WTC11 (cell line): Measurements from ENCODE around the gene ESYT3. TPM values are rescaled to one million over a fixed set of nuclear protein-coding genes. Genes with fewer than 3 reads are reported as not detected.

Experiments used
- ATAC-seq: fragments of 200-7000 bp; cut with Tn5 transposase; 2 replicates; pipeline ENCODE4 v1.10.0; 2021; ENCODE audit warnings: mild to moderate bottlenecking, moderate library complexity
- CTCF ChIA-PET: fragments of 300-600 bp; sonication (Branson Sonifier 250); formaldehyde crosslinking; loops from one replicate; lab custom pipeline; 2021; ENCODE audit warnings: antibody characterized with exemption; lab: Charles Lee
- POLR2A ChIA-PET: fragments of 350-600 bp; sonication (Branson Sonifier 250); formaldehyde crosslinking; loops from one replicate; lab custom pipeline; 2021; ENCODE audit warnings: antibody characterized with exemption; lab: Charles Lee
- DNase-seq: peaks from one replicate; pipeline ENCODE4 v3.0.0; 2021; ENCODE audit warnings: low spot score
- H3K27ac Mint-ChIP-seq: 2 replicates; pipeline ENCODE4 v1.8.0; 2021; ENCODE audit warnings: mixed read lengths
- H3K27me3 Mint-ChIP-seq: 2 replicates; pipeline ENCODE4 v1.8.0; 2021; ENCODE audit warnings: low read depth, mild to moderate bottlenecking, moderate library complexity, mixed read lengths
- H3K36me3 Mint-ChIP-seq: 2 replicates; pipeline ENCODE4 v1.8.0; 2021; ENCODE audit warnings: mixed read lengths
- H3K4me1 Mint-ChIP-seq: 2 replicates; pipeline ENCODE4 v1.8.0; 2022; ENCODE audit warnings: mixed read lengths
- H3K4me3 Mint-ChIP-seq: 2 replicates; pipeline ENCODE4 v1.8.0; 2021; ENCODE audit warnings: mild to moderate bottlenecking, moderate library complexity, mixed read lengths
- H3K9me3 Mint-ChIP-seq: 2 replicates; pipeline ENCODE4 v1.8.0; 2021; ENCODE audit warnings: mixed read lengths
- AR ChIP-seq: fragments of 250-450 bp; sonication (Bioruptor Pico); IDR thresholded peaks from 2 replicates; pipeline ENCODE4 v1.9.0; 2021; ENCODE audit warnings: mild to moderate bottlenecking
- ATF1 ChIP-seq: sonication (generic); formaldehyde crosslinking; IDR thresholded peaks from 2 replicates; pipeline ENCODE4 v1.8.1; 2023; ENCODE audit warnings: mild to moderate bottlenecking, moderate library complexity, missing genetic modification reagents
- CDX4 ChIP-seq: fragments of 250-450 bp; sonication (Bioruptor Pico); IDR thresholded peaks from 2 replicates; pipeline ENCODE4 v1.9.0; 2021; ENCODE audit warnings: moderate library complexity, mild to moderate bottlenecking, inconsistent platforms, borderline replicate concordance
- ESRRA ChIP-seq: sonication (generic); formaldehyde crosslinking; IDR thresholded peaks from 2 replicates; pipeline ENCODE4 v1.8.1; 2022; ENCODE audit warnings: mild to moderate bottlenecking, missing genetic modification reagents, borderline replicate concordance
- FOXJ3 ChIP-seq: sonication (generic); formaldehyde crosslinking; IDR thresholded peaks from 2 replicates; pipeline ENCODE4 v1.9.0; 2021; ENCODE audit warnings: missing genetic modification reagents, mild to moderate bottlenecking, borderline replicate concordance
- MYBL2 ChIP-seq: sonication (generic); formaldehyde crosslinking; IDR thresholded peaks from 2 replicates; pipeline ENCODE4 v1.8.1; 2023; ENCODE audit warnings: mild to moderate bottlenecking, moderate library complexity, missing genetic modification reagents
- NR1H2 ChIP-seq: sonication (generic); formaldehyde crosslinking; IDR thresholded peaks from 2 replicates; pipeline ENCODE4 v1.9.0; 2021; ENCODE audit warnings: mild to moderate bottlenecking, moderate library complexity, missing genetic modification reagents
- PRDM15 ChIP-seq: sonication (generic); formaldehyde crosslinking; IDR thresholded peaks from 2 replicates; pipeline ENCODE4 v1.8.0; 2022; ENCODE audit warnings: missing genetic modification reagents
- PREB ChIP-seq: sonication (generic); formaldehyde crosslinking; IDR thresholded peaks from 2 replicates; pipeline ENCODE4 v1.8.1; 2022; ENCODE audit warnings: mild to moderate bottlenecking, missing genetic modification reagents, moderate library complexity, borderline replicate concordance
- RELA ChIP-seq: sonication (generic); formaldehyde crosslinking; IDR thresholded peaks from 2 replicates; pipeline ENCODE4 v1.8.1; 2022; ENCODE audit warnings: missing genetic modification reagents, mild to moderate bottlenecking, borderline replicate concordance
- SMAD4 ChIP-seq: sonication (generic); formaldehyde crosslinking; IDR thresholded peaks from 2 replicates; pipeline ENCODE4 v1.8.0; 2022; ENCODE audit warnings: mild to moderate bottlenecking, missing genetic modification reagents
- ZBTB43 ChIP-seq: sonication (generic); formaldehyde crosslinking; IDR thresholded peaks from 2 replicates; pipeline ENCODE4 v1.8.1; 2023; ENCODE audit warnings: mild to moderate bottlenecking, missing genetic modification reagents
- ZNF121 ChIP-seq: sonication (generic); formaldehyde crosslinking; IDR thresholded peaks from 2 replicates; pipeline ENCODE4 v1.8.0; 2023; ENCODE audit warnings: missing genetic modification reagents
- ZNF263 ChIP-seq: sonication (generic); formaldehyde crosslinking; IDR thresholded peaks from 2 replicates; pipeline ENCODE4 v1.8.1; 2022; ENCODE audit warnings: low read depth, mild to moderate bottlenecking, moderate library complexity, missing genetic modification reagents
- ZNF416 ChIP-seq: fragments of 250-450 bp; sonication (Bioruptor Pico); IDR thresholded peaks from 2 replicates; pipeline ENCODE4 v1.9.0; 2021; ENCODE audit warnings: mild to moderate bottlenecking, inconsistent platforms
- ZNF512 ChIP-seq: sonication (generic); formaldehyde crosslinking; IDR thresholded peaks from 2 replicates; pipeline ENCODE4 v1.8.1; 2022; ENCODE audit warnings: missing genetic modification reagents, borderline replicate concordance
- total RNA-seq: library from RNA; stranded (reverse); gene quantifications from 3 replicates; pipeline ENCODE4 v1.2.3, GENCODE V29; 2021

ESYT3 gene
- total RNA-seq, 1 experiment from 2014 or later, result 6.4 TPM

- 0 out of 2 replicates have a peak, but pooled peaks cover 2% of the 10 kb centered on the region for H3K36me3 Mint-ChIP-seq
- no peak for ATAC-seq
- H3K27ac Mint-ChIP-seq, result peak overlapping the region; percentile 10; the same call in 1 of the 2 replicates
- TF ChIP-seq PREB (CRISPR knock-in tag) (no peak), ESRRA (CRISPR knock-in tag) (no peak), AR (no peak), MYBL2 (CRISPR knock-in tag) (no peak), ATF1 (no peak), ZNF512 (CRISPR knock-in tag) (no peak), NR1H2 (CRISPR knock-in tag) (no peak), ZNF416 (no peak), ZBTB43 (CRISPR knock-in tag) (no peak), ZNF121 (CRISPR knock-in tag) (no peak), PRDM15 (CRISPR knock-in tag) (no peak), RELA (no peak), CDX4 (CRISPR knock-in tag) (no peak)
- CTCF ChIA-PET, result no interaction called here
- POLR2A ChIA-PET, result no interaction called here
- no peaks in the 10 kb centered on the region for H3K27me3 Mint-ChIP-seq
- no peak overlapping the region for H3K4me3 Mint-ChIP-seq
- H3K9me3 Mint-ChIP-seq, result no peaks in the 10 kb centered on the region
- H3K4me1 Mint-ChIP-seq, result peaks cover 10% of the 10 kb centered on the region
- no peak for DNase-seq
These were observed 75.2 kb downstream of the ESYT3 start for GRCh38 chr3:138509586-138509985.

GRCh38 chr3:138511945-138512344 is 77.5 kb downstream of the ESYT3 start:
- Mint-ChIP-seq H3K9me3 (peaks cover 11% of the 10 kb centered on the region), H3K36me3 (peaks cover 16% of the 10 kb centered on the region), H3K27me3 (no peaks in the 10 kb centered on the region), H3K4me1 (peaks cover 10% of the 10 kb centered on the region), H3K4me3 (no peak overlapping the region), H3K27ac (no peak overlapping the region)
- ATAC-seq, result no peak
- CTCF ChIA-PET, result interaction anchor here (0.6 to 2.5 kb wide), 4 partner anchors 33 to 411 kb away, joined by 3 to 10 read pairs (median 6); no protein-coding TSS in a partner anchor
- no peak for DNase-seq
- TF ChIP-seq ZNF263 (CRISPR knock-in tag) (no peak), ESRRA (CRISPR knock-in tag) (no peak), SMAD4 (no peak), FOXJ3 (CRISPR knock-in tag) (no peak)
- TF ChIP-seq, all 79 proteins: peak for 0
- POLR2A ChIA-PET, result no interaction called here
